ENCODE data around the gene USP3. TPM values are rescaled to one million over a fixed set of nuclear protein-coding genes. Genes with fewer than 3 reads are reported as not detected.

Gene USP3
- total and polyA plus RNA-seq, 2 of the 13 experiments (the other 11 are each of a cell fraction or from before 2014, with no cell fraction given): 14.3 to 61.2 TPM

GRCh38 chr15:63598473-63599400, 94.3 kb downstream of the USP3 start (continued):
- TF ChIP-seq AFF4 (CRISPR knock-in tag; IDR thresholded peaks at IDR 0.05) (no peak), ZNF687 (CRISPR knock-in tag; IDR thresholded peaks at IDR 0.05) (no peak; the same call in 1 of the 2 replicates), SOX13 (IDR thresholded peaks at IDR 0.05) (no peak), SOX13 (CRISPR knock-in tag; conservative IDR thresholded peaks at IDR 0.05 in 1 of 2, IDR thresholded peaks at IDR 0.05 in 1 of 2) (no peak), SMAD1 (CRISPR knock-in tag; IDR thresholded peaks at IDR 0.05; ENCODE audit: borderline replicate concordance, low read depth) (no peak), ZBTB1 (CRISPR knock-in tag; IDR thresholded peaks at IDR 0.05; ENCODE audit: borderline replicate concordance) (no peak), IKZF1 (IDR thresholded peaks at IDR 0.05) (no peak), BCL3 (CRISPR knock-in tag; IDR thresholded peaks at IDR 0.05) (no peak), ZNF782 (CRISPR knock-in tag; IDR thresholded peaks at IDR 0.05; ENCODE audit: borderline replicate concordance) (no peak), KDM3A (CRISPR knock-in tag; IDR thresholded peaks at IDR 0.05; ENCODE audit: low read depth) (no peak), MXD4 (CRISPR knock-in tag; IDR thresholded peaks at IDR 0.05) (peak; percentile 70; the same call in 1 of the 2 replicates), ZBTB7A (CRISPR knock-in tag; IDR thresholded peaks at IDR 0.05) (no peak), MTA3 (CRISPR knock-in tag; IDR thresholded peaks at IDR 0.05) (no peak), HNF4G (IDR thresholded peaks at IDR 0.05; ENCODE audit: borderline replicate concordance, low read depth, low read length) (0 out of 2 replicates have a peak, but pooled peaks have one; percentile 49), HNF4G (CRISPR knock-in tag; IDR thresholded peaks at IDR 0.05; ENCODE audit: borderline replicate concordance, low read depth) (no peak), ZNF543 (CRISPR knock-in tag; IDR thresholded peaks at IDR 0.05) (no peak), ZMYM4 (CRISPR knock-in tag; IDR thresholded peaks at IDR 0.05) (no peak), NFE2L1 (CRISPR knock-in tag; IDR thresholded peaks at IDR 0.05; ENCODE audit: borderline replicate concordance) (no peak), ZFP36L1 (CRISPR knock-in tag; IDR thresholded peaks at IDR 0.05) (no peak), REXO4 (CRISPR knock-in tag; IDR thresholded peaks at IDR 0.05; ENCODE audit: borderline replicate concordance) (no peak), ZNF674 (CRISPR knock-in tag; IDR thresholded peaks at IDR 0.05; ENCODE audit: low read depth) (no peak)

Measured in HepG2 (cell line).